Measurements from ENCODE around the gene ALOX12. TPM values are rescaled to one million over a fixed set of nuclear protein-coding genes. Genes with fewer than 3 reads are reported as not detected.
A peak's percentile ranks its signal among the peaks of the same experiment; 100 is the strongest.
"Not testable (repeated sequence)": the region's sequence is repeated elsewhere in the genome, so short reads cannot be mapped to it uniquely, and the experiment has no call there.

The ALOX12 gene, protein sequence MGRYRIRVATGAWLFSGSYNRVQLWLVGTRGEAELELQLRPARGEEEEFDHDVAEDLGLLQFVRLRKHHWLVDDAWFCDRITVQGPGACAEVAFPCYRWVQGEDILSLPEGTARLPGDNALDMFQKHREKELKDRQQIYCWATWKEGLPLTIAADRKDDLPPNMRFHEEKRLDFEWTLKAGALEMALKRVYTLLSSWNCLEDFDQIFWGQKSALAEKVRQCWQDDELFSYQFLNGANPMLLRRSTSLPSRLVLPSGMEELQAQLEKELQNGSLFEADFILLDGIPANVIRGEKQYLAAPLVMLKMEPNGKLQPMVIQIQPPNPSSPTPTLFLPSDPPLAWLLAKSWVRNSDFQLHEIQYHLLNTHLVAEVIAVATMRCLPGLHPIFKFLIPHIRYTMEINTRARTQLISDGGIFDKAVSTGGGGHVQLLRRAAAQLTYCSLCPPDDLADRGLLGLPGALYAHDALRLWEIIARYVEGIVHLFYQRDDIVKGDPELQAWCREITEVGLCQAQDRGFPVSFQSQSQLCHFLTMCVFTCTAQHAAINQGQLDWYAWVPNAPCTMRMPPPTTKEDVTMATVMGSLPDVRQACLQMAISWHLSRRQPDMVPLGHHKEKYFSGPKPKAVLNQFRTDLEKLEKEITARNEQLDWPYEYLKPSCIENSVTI
- not detected in 2 replicates for total RNA-seq (2014; rRNA removed; shearing (Covaris generic); ENCODE audit: low replicate concordance)

DNA sequence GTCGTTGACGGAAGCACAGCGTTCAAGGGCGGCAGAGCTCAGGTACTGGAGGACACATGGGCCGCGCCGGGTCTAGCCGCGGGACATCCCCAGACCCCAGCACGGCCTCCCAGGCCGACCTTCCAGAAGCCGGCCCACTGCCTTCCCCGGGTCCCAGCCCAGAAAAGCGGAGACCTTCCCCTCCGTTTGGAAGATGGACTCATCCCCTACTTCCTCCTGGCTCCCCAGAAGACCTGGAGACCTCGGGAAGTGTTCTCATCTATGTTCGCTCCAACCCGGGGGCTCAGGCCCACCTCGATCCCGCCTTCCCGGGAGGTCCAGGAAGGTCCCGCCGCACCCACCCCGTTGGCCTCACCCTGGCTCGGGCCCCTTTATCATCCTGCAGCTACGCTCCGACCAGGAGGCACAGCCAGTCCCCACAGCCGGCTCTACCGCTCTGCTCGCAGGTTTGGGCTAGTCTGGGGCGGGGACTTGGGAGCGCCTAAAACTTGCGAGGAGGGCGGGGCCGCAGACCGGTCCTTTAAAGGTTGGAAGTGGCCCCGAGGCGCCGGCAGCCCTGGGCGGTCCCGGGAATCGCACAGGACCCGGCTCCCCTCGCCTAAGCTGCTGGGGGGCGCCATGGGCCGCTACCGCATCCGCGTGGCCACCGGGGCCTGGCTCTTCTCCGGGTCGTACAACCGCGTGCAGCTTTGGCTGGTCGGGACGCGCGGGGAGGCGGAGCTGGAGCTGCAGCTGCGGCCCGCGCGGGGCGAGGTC lies at the start of gene ALOX12:
TSS of gene ALOX12 (plus strand) at position 550 of the 756 bp plus-strand sequence. CDS start at position 619, 69 bp downstream.
- in situ Hi-C loops (cut with HindIII; ENCODE audit: low pct_unique_long_range_greater_than_20kb, low sequenced_read_pairs): no loop called here
- no peak for DNase-seq (ENCODE audit: low read depth)

- no peak for DNase-seq (ENCODE audit: low read depth)
- in situ Hi-C loops (cut with HindIII; ENCODE audit: low pct_unique_long_range_greater_than_20kb, low sequenced_read_pairs): no loop called here
These were observed 48.1 kb upstream of the ALOX12 start for GRCh38 chr17:6947745-6948144.

GRCh38 chr17:6948562-6948961 lies 47.3 kb upstream of the ALOX12 start:
- in situ Hi-C loops (cut with HindIII; ENCODE audit: low pct_unique_long_range_greater_than_20kb, low sequenced_read_pairs): no loop called here
- no peak for DNase-seq (ENCODE audit: low read depth)

DNA sequence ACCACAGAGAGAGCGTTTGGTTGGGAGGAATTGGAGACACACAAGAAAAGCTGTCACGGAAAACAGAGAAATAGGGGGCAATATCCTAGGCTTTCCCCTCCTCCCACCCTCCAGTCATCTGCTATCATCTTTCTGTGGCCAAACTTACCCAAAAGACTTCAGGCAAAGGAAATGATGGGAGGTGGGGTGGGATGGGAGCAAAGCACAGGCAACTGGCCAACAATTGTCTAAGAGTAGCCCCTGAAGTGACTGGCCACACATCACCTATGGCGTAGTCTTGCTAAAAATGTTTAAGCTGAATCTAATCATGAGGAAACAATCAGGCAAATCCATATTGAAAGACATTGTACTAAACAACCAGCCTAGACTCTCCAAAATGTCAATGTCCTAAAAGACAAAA lies 46.9 kb upstream of the ALOX12 start:
- DNase-seq (ENCODE audit: low read depth): no peak
- in situ Hi-C loops (cut with HindIII; ENCODE audit: low pct_unique_long_range_greater_than_20kb, low sequenced_read_pairs): no loop called here

- DNase-seq (ENCODE audit: low read depth); in situ Hi-C loops (cut with HindIII; ENCODE audit: low pct_unique_long_range_greater_than_20kb, low sequenced_read_pairs): not testable (repeated sequence)
These were observed 44.9 kb upstream of the ALOX12 start for GRCh38 chr17:6950938-6951337.

GRCh38 chr17:6953689-6954088 lies 42.2 kb upstream of the ALOX12 start:
- DNase-seq (ENCODE audit: low read depth): no peak
- in situ Hi-C loops (cut with HindIII; ENCODE audit: low pct_unique_long_range_greater_than_20kb, low sequenced_read_pairs): no loop called here

- no peak for DNase-seq (ENCODE audit: low read depth)
- in situ Hi-C loops (cut with HindIII; ENCODE audit: low pct_unique_long_range_greater_than_20kb, low sequenced_read_pairs): no loop called here
These were observed 36.1 kb upstream of the ALOX12 start for GRCh38 chr17:6959700-6960099.

DNA sequence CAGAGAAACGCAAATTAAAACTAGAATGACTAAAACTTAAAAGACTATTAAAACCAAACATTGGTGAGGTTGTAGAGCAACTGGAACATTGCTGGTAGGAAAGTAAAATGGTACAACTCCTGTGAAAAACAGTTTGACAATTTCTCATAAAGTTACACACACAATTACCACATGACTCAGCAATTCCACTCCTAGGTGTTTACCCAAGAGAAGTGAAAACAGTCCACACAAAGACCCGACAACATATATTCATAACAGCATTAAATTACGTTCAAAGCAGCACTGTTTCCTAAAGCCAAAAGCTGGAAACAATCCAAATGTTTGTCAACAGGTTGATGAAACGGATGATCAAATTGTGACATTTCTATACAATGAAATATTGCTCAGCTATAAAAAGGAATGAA lies 26.5 kb upstream of the ALOX12 start:
- peak; percentile 2 for DNase-seq (ENCODE audit: low read depth)
- in situ Hi-C loops (cut with HindIII; ENCODE audit: low pct_unique_long_range_greater_than_20kb, low sequenced_read_pairs): no loop called here

DNA sequence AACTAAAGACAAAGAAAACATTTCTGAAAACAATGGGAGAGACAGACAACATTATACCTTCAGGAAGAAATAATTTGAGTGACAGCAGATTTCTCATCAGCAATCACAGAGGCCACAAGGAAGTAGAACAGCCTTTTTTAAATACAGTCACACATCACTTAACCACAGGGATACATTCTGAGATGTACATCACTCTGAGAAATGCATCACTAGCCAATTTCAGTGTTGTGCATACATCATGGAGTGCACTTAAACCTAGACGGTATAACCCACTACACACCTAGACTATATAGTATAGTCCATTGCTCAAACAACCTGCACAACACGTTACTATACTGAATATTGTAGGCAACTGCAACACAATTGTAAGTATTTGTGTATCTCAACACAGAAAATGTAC lies 24.9 kb upstream of the ALOX12 start:
- in situ Hi-C loops (cut with HindIII; ENCODE audit: low pct_unique_long_range_greater_than_20kb, low sequenced_read_pairs): no loop called here
- DNase-seq (ENCODE audit: low read depth): no peak

DNA sequence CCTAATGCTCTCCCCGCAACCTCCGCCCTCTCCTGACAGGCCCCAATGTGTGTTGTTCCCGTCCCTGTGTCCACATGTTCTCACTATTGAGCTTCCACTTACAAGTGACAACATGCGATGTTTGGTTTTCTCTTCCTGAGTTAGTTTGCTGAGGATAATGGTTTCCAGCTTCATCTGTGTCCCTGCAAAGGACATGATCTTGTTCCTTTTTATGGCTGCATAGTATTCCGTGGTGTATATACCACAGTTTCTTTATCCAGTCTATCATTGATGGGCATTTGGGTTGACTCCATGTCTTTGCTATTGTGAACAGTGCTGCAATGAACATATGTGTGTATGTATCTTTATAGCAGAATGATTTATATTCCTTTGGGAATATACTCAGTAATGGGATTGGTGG lies 16.4 kb upstream of the ALOX12 start:
- in situ Hi-C loops (cut with HindIII; ENCODE audit: low pct_unique_long_range_greater_than_20kb, low sequenced_read_pairs); DNase-seq (ENCODE audit: low read depth): not testable (repeated sequence)

- in situ Hi-C loops (cut with HindIII; ENCODE audit: low pct_unique_long_range_greater_than_20kb, low sequenced_read_pairs): no loop called here
- no peak for DNase-seq (ENCODE audit: low read depth)
These were observed 14.4 kb upstream of the ALOX12 start for GRCh38 chr17:6981426-6981825.

GRCh38 chr17:6985266-6985665 lies 10.6 kb upstream of the ALOX12 start:
- in situ Hi-C loops (cut with HindIII; ENCODE audit: low pct_unique_long_range_greater_than_20kb, low sequenced_read_pairs): no loop called here
- DNase-seq (ENCODE audit: low read depth): no peak

DNA sequence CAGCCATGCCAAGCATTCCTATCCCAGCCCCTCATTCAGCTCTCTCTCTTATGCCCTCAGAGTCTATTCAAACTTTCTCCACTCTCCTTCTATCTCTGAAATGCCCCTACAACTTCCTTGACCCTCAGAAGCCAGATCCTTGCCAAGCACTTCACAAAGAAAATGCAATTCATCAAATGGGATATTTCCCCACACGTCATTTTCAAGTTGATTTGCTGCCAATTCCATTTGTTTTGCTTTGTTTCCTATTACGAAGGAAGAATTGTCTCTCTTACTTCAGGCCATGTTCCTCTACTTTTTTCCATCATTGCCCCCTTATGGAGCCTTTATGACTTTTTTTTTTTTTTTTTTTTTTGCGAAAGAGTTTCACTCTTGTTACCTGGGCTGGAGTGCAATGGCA lies 9.2 kb upstream of the ALOX12 start:
- in situ Hi-C loops (cut with HindIII; ENCODE audit: low pct_unique_long_range_greater_than_20kb, low sequenced_read_pairs): no loop called here
- DNase-seq (ENCODE audit: low read depth): no peak

DNA sequence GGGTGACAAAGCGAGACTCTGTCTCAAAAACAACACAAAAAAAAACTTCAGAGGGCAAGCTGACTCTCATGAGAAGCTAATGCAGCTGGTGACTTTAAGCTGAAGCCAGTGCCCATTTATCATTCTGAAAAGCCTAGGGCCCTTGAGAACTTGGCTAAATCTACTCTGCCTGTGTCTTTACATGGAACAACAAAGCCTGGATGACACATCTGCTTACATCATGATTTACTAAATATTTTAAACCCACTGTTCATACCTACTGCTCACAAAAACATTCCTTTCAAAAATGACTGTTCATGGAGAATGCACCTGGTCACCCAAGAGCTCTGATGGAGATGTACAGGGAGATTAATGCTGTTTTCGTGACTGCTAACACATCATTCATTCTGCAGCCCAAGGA lies 6.1 kb upstream of the ALOX12 start:
- DNase-seq (ENCODE audit: low read depth): no peak
- in situ Hi-C loops (cut with HindIII; ENCODE audit: low pct_unique_long_range_greater_than_20kb, low sequenced_read_pairs): no loop called here

GRCh38 chr17:6993613-6994056 lies 2.2 kb upstream of the ALOX12 start:
- in situ Hi-C loops (cut with HindIII; ENCODE audit: low pct_unique_long_range_greater_than_20kb, low sequenced_read_pairs); DNase-seq (ENCODE audit: low read depth): not testable (repeated sequence)

DNA sequence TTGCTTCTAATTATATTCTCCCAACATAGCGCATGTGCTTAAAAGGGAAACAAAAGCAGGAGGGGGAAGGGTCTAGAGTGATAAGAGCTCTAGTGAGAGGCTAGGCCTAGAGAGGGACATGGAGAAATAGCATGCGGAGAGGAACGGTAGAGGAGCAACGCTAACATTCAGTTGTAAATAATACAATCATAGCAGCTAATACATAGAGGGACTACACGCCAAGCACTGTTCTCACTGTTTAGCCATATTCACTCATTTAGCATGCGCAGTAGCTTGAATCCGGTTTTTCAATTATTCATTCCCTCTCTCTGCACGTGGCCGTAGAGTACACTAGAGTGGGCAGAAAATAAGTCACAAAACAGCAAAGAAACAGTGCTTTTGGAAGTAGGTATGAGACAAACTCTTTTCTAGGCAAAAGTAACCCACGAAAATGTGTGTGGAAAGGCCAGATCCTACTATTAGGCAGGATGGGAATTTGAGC lies 1.7 kb upstream of the ALOX12 start:
- no peak for DNase-seq (ENCODE audit: low read depth)
- in situ Hi-C loops (cut with HindIII; ENCODE audit: low pct_unique_long_range_greater_than_20kb, low sequenced_read_pairs): no loop called here

DNA sequence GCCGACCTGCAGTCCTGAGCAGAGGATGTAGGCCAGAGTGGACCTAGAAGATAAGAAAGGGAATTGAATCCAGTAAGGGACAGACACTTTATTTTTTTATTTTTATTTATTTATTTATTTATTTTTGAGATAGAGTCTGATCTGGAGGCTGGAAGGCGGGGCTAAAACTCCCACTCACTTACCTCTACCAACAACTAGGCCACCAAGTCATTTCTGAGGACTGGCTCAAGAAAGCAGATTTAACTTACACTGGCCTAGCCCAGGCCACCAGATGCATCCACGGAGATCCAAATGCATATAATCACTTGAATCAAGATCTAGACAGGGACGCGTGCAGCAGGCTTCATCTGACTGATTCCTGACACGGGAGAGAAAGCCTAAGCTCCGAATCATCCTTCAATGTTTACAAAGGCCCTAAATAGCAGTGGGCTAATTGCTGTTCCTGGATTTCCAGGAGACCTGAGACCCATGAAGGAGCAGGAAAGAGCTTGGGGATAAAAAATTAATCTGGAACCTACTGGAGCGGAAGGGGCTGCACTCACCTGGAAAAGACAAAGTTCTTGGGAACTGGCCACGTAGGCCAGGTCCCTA lies 1.1 kb upstream of the ALOX12 start:
- in situ Hi-C loops (cut with HindIII; ENCODE audit: low pct_unique_long_range_greater_than_20kb, low sequenced_read_pairs): no loop called here
- peak; percentile 35 for DNase-seq (ENCODE audit: low read depth)

GRCh38 chr17:6996256-6997011 lies 585 bp downstream of the ALOX12 start:
- in situ Hi-C loops (cut with HindIII; ENCODE audit: low pct_unique_long_range_greater_than_20kb, low sequenced_read_pairs): no loop called here

More at GRCh38 chr17:6996256-6997011, 585 bp downstream of the ALOX12 start:
- no peak for DNase-seq (ENCODE audit: low read depth)
